Activated CD8-positive, alpha-beta T cell treated with anti-CD3 and anti-CD28 coated beads for 36 hours (primary cell): ENCODE data around the gene POLL. TPM values are rescaled to one million over a fixed set of nuclear protein-coding genes. Genes with fewer than 3 reads are reported as not detected.

Experiments
- ATAC-seq: fragments of 200-7000 bp; cut with Tn5 transposase; one replicate; pipeline ENCODE4 v1.10.0; 2021; ENCODE audit warnings: mild to moderate bottlenecking, moderate library complexity
- CTCF ChIA-PET: fragments of 350-600 bp; sonication (Branson Sonifier 250); formaldehyde crosslinking; loops from one replicate; lab custom pipeline; 2021; ENCODE audit warnings: antibody characterized with exemption; lab: Charles Lee
- POLR2A ChIA-PET: fragments of 350-600 bp; sonication (Branson Sonifier 250); formaldehyde crosslinking; loops from one replicate; lab custom pipeline; 2021; ENCODE audit warnings: antibody characterized with exemption; lab: Charles Lee
- DNase-seq: peaks from one replicate; pipeline ENCODE4 v3.0.0-alpha.2; 2020
- H3K27ac Mint-ChIP-seq: one replicate; pipeline ENCODE4 v1.8.0; 2021; ENCODE audit warnings: mild to moderate bottlenecking, mixed read lengths
- H3K27me3 Mint-ChIP-seq: one replicate; pipeline ENCODE4 v1.8.0; 2021; ENCODE audit warnings: mixed read lengths
- H3K36me3 Mint-ChIP-seq: one replicate; pipeline ENCODE4 v1.8.0; 2021; ENCODE audit warnings: low read depth, mixed read lengths
- H3K4me1 Mint-ChIP-seq: one replicate; pipeline ENCODE4 v1.8.0; 2021; ENCODE audit warnings: low read depth, mixed read lengths
- H3K4me3 Mint-ChIP-seq: one replicate; pipeline ENCODE4 v1.8.0; 2021; ENCODE audit warnings: mild to moderate bottlenecking, moderate library complexity, mixed read lengths
- H3K9me3 Mint-ChIP-seq: one replicate; pipeline ENCODE4 v1.8.0; 2021; ENCODE audit warnings: mixed read lengths
- intact Hi-C: fragments of 100-400 bp; cut with micrococcal nuclease; formaldehyde crosslinking; loops from one replicate; pipeline ENCODE4 v1.10.0; 2022
- total RNA-seq, 2 experiments: library from RNA; stranded (reverse); gene quantifications; one replicate each; pipeline ENCODE4 v1.2.3, GENCODE V29; 2021
- TF ChIP-seq, protein P1 (sequence below): fragments of 200-600 bp; IDR thresholded peaks from one replicate; pipeline ENCODE4 v1.8.0; 2022; ENCODE audit warnings: antibody characterized with exemption, mild to moderate bottlenecking

The POLL gene
- total RNA-seq, 2 experiments from 2014 or later, result 32.2 to 33.8 TPM

DNA sequence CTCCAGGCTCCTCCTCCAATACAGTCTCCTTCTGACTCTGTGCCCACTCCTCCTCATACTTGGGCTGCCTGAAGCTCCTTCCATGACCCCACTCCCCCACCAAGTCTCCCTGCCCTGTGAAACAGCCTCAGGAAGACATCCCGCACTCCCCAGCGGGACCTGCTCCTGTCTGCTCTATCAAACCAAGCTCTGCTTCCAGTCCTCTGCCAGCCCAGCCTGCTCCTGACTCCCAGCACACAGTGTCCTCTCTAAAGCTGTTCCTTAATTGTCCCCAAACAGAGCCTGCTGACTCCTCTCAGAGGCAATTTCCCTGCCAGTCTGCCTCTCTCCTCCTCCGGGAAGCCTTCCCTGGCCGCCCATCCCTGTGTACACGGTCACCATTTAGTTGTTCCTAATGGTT, 9.9 kb downstream of the POLL start:
- Mint-ChIP-seq H3K4me3 (no peak overlapping the region), H3K27me3 (no peaks in the 10 kb centered on the region), H3K4me1 (no peaks in the 10 kb centered on the region), H3K27ac (peak overlapping the region; percentile 34), H3K9me3 (no peaks in the 10 kb centered on the region), H3K36me3 (peaks cover 4% of the 10 kb centered on the region)
- intact Hi-C loops, result no loop called here
- DNase-seq, result no peak
- CTCF ChIA-PET, result interaction anchor here (0.8 to 2.2 kb wide), 4 partner anchors 7 to 364 kb away, joined by 3 to 8 read pairs (median 4); no protein-coding TSS in a partner anchor
- POLR2A ChIA-PET, result interaction anchor here (0.9 kb wide), 1 partner anchor 11 kb away, joined by 5 read pairs; no protein-coding TSS in a partner anchor
- ATAC-seq, result no peak
- TF ChIP-seq, protein P1, sequence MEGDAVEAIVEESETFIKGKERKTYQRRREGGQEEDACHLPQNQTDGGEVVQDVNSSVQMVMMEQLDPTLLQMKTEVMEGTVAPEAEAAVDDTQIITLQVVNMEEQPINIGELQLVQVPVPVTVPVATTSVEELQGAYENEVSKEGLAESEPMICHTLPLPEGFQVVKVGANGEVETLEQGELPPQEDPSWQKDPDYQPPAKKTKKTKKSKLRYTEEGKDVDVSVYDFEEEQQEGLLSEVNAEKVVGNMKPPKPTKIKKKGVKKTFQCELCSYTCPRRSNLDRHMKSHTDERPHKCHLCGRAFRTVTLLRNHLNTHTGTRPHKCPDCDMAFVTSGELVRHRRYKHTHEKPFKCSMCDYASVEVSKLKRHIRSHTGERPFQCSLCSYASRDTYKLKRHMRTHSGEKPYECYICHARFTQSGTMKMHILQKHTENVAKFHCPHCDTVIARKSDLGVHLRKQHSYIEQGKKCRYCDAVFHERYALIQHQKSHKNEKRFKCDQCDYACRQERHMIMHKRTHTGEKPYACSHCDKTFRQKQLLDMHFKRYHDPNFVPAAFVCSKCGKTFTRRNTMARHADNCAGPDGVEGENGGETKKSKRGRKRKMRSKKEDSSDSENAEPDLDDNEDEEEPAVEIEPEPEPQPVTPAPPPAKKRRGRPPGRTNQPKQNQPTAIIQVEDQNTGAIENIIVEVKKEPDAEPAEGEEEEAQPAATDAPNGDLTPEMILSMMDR, result no peak

DNA sequence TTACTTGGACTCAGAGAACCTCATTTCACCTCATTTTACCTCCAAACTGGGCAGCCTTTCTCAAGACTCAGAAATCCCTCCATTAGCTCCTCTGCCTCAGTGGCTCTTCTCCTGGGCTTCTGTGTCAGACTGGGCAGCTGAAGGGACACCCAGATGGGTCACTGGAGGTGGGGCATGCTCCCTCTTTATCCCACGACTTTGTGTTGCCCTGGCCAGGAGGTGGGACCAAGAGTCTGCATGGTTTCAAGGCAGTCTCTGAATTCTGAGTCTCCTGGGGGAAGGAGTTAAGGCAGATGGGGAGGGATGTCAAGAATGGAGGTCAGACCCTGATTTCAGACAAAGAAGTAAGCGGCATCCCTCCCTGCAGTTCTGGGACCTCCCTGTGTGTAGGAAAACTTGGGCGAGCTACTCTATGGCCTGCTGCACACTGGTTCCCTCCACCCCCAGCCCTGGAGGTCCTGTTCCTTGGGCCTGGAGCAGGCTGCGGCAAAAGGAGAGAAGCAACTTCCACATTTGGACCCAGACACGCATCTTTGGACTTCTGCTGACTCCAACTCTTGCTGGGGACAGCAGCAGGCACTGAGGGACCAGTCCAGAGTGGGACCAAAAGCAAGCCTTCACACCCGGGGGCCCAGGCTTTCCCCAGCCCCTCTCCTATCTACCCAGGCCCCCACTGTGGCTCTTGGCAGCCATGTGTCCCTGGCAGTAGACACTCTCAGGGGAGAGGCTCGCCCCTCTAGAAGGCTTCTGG, 10.8 kb downstream of the POLL start:
- no peak overlapping the region for H3K27ac Mint-ChIP-seq
- intact Hi-C loops, result no loop called here
- POLR2A ChIA-PET, result interaction anchor here (0.9 kb wide), 1 partner anchor 11 kb away, joined by 5 read pairs; no protein-coding TSS in a partner anchor
- no peak for DNase-seq
- no peak for ATAC-seq
- TF ChIP-seq, protein P1, result no peak
- H3K4me1 Mint-ChIP-seq, result no peaks in the 10 kb centered on the region
- peaks cover 4% of the 10 kb centered on the region for H3K36me3 Mint-ChIP-seq
- no peak overlapping the region for H3K4me3 Mint-ChIP-seq
- no peaks in the 10 kb centered on the region for H3K9me3 Mint-ChIP-seq
- CTCF ChIA-PET, result interaction anchor here (1.0 to 2.2 kb wide), 3 partner anchors 204 to 363 kb away, joined by 3 to 8 read pairs (median 4); no protein-coding TSS in a partner anchor
- no peaks in the 10 kb centered on the region for H3K27me3 Mint-ChIP-seq

DNA sequence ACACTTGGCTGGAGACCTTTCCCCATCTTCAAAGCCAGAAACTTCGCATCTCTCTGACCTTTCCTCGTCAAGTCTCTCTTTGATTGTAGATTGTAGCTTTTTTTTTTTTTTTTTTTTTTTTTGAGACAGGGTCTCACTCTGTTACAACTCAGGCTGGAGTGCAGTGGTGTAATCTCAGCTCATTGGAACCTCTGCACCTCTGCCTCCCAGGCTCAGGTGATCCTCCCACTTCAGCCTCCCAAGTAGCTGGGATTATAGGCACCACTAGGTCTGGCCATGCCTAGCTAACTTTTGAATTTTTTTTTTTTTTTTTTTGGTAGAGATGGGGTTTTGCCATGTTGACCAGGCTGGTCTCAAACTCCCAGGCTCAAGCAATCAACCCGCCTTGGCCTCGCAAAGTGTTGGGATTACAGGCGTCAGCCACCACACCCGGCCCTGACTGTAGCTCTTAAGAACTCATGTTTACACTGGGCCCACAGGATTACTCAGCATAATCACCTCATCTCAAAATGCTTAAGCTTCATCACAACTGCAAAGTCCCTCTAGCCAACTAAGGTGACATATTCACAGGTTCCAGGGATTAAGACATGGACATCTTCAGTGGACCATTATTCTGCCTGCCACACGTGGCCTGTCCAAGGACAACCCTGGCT, 11.7 kb downstream of the POLL start:
- no peaks in the 10 kb centered on the region for H3K9me3 Mint-ChIP-seq
- no peaks in the 10 kb centered on the region for H3K36me3 Mint-ChIP-seq
- no peak overlapping the region for H3K4me3 Mint-ChIP-seq
- POLR2A ChIA-PET, result interaction anchor here (1.3 to 1.5 kb wide), 2 partner anchors 11 to 19 kb away, joined by 4 read pairs; no protein-coding TSS in a partner anchor
- no peaks in the 10 kb centered on the region for H3K27me3 Mint-ChIP-seq
- intact Hi-C loops, result no loop called here
- CTCF ChIA-PET, result interaction anchor here (0.9 to 1.6 kb wide), 3 partner anchors 9 to 481 kb away, joined by 3 to 4 read pairs (median 3); no protein-coding TSS in a partner anchor
- DNase-seq (no peak), ATAC-seq (no peak)
- H3K4me1 Mint-ChIP-seq, result no peaks in the 10 kb centered on the region
- TF ChIP-seq, protein P1, result no peak
- H3K27ac Mint-ChIP-seq, result no peak overlapping the region

DNA sequence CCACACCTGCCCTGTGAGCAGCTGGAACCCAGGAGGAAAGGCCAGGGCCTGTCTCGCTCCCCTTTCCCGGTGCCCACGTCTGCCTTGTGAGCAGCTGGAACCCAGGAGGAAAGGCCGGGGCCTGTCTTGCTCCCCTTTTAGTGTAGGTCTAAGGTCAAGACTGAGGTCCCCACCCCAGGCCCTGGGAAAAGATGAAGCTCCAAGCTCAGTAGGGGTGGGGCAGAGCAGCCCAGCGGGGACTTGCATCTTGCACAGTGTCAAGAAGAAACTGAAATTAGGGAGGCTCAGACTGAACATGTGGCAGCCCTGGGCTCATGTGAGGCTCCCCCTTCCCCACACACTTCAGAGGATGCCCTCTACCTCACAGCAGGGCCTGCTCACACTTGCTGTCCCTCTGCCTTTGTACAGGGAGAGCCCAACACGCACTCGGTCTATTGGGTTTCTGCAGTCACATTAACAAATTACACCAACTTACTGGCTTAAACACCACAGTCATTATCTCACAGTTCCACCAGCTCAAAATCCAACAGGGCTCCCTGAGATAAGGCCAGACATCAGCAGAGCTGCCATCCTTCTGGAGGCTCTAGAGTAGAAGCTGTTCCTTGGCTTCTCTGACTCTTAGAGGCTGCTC, 12.4 kb downstream of the POLL start:
- no peak for DNase-seq
- Mint-ChIP-seq H3K27ac (no peak overlapping the region), H3K4me1 (peaks cover 2% of the 10 kb centered on the region), H3K4me3 (no peak overlapping the region), H3K36me3 (no peaks in the 10 kb centered on the region), H3K9me3 (no peaks in the 10 kb centered on the region), H3K27me3 (no peaks in the 10 kb centered on the region)
- TF ChIP-seq, protein P1, result no peak
- ATAC-seq, result no peak
- intact Hi-C loops, result no loop called here
- ChIA-PET POLR2A (interaction anchor here (1.3 to 1.5 kb wide), 2 partner anchors 10 to 19 kb away, joined by 4 read pairs; no protein-coding TSS in a partner anchor), CTCF (interaction anchor here (0.9 to 1.6 kb wide), 4 partner anchors 10 to 480 kb away, joined by 3 to 4 read pairs (median 3); no protein-coding TSS in a partner anchor)
